Adrenal gland (tissue), 5 donors: ENCODE measurements around the gene PRPS2.

Experiments
- CTCF ChIP-seq, 6 experiments: fragments of 450-650 bp in 4 of 6; fragments of 200-600 bp in 2 of 6; sonication (generic) in 1 of 6; IDR thresholded peaks; 1 replicate in 5 of 6; 2 replicates in 1 of 6; pipeline versions ENCODE4 v1.5.1 to v1.8.0; 2016 to 2021; ENCODE audit warnings: antibody characterized with exemption in 6 of 6, mild to moderate bottlenecking in 2 of 6, moderate library complexity in 1 of 6
- POLR2A ChIP-seq, 2 donors: fragments of 450-650 bp; IDR thresholded peaks; one replicate each; pipeline ENCODE4 v1.6.1; 2017; ENCODE audit warnings: antibody characterized with exemption in 2 of 2, mild to moderate bottlenecking in 2 of 2, moderate library complexity in 1 of 2
- donor health status: DM: no; HTN: no; CAD: no.

- no peak for TF ChIP-seq CTCF (IDR thresholded peaks at IDR 0.05)
- TF ChIP-seq POLR2A (IDR thresholded peaks at IDR 0.05) = no peak
Measured at GRCh38 chrX:12844319-12844718, 53.1 kb downstream of the PRPS2 start.
